IMR-90 (cell line): ENCODE results near the gene CHRM4.

ENCODE experiments used
- CTCF ChIP-seq: conservative IDR thresholded peaks from 2 replicates; pipeline ENCODE4 v1.5.1; 2012; ENCODE audit warnings: mild to moderate bottlenecking, low read depth, low read length, improper control_type of control experiment
- FOS ChIP-seq: fragments of 150-350 bp; IDR thresholded peaks from 2 replicates; pipeline ENCODE4 v1.6.1; 2016; ENCODE audit warnings: low read depth, low read length
- MAFK ChIP-seq: IDR thresholded peaks from 2 replicates; pipeline ENCODE4 v1.6.1; 2012; ENCODE audit warnings: low read depth, low read length, improper control_type of control experiment
- RFX5 ChIP-seq: IDR thresholded peaks from 2 replicates; pipeline ENCODE4 v1.8.0; 2012; ENCODE audit warnings: low read depth, mild to moderate bottlenecking, low read length, moderate library complexity
- SMC3 ChIP-seq: fragments of 150-350 bp; IDR thresholded peaks from 2 replicates; pipeline ENCODE4 v1.6.1; 2016; ENCODE audit warnings: low read depth, mild to moderate bottlenecking, antibody characterized with exemption, low read length, moderate library complexity

GRCh38 chr11:46359953-46360352, 31.6 kb downstream of the CHRM4 start:
- TF ChIP-seq CTCF (no peak), FOS (no peak), SMC3 (no peak), MAFK (no peak), RFX5 (no peak)
